Bone marrow (tissue), 2 donors: ENCODE measurements around the gene MEIOSIN.
"Not testable (repeated sequence)": the region's sequence is repeated elsewhere in the genome, so short reads cannot be mapped to it uniquely, and the experiment has no call there.

Experiments used
- DNase-seq, 2 donors: peaks; one replicate each; lab custom pipeline; 2025; lab: John Stamatoyannopoulos, UW

Gene MEIOSIN, protein sequence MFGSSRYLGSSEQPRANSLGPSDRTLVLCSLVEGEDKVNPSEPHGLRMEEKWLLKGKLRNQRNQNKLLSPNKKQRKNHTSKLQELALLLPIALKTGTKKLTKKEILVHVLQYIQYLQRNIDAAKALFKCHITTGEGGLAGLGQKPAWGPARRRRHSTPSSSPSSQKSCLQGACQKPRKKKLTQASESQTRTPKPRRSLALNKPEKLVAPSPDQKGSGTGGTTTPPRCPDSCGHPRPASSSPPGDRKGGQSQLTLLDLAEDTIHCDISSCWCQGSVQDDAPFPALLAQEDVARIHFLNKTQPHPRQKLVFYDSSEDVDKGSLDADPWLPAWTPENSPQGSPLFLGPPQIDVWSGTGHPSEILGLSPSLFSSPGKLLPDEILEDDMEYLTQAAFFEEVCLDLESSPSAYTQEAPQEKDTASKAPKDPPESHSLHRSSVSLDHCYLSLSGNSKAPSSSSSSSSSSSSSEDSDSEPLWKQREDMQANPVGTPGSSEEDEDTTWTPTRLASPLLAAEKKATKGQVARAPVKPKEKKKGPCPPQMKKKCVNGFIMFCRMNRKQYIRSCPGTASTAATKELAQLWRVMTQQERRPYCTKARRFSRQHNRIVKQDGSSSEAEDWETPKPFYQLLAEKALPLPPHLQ

DNA sequence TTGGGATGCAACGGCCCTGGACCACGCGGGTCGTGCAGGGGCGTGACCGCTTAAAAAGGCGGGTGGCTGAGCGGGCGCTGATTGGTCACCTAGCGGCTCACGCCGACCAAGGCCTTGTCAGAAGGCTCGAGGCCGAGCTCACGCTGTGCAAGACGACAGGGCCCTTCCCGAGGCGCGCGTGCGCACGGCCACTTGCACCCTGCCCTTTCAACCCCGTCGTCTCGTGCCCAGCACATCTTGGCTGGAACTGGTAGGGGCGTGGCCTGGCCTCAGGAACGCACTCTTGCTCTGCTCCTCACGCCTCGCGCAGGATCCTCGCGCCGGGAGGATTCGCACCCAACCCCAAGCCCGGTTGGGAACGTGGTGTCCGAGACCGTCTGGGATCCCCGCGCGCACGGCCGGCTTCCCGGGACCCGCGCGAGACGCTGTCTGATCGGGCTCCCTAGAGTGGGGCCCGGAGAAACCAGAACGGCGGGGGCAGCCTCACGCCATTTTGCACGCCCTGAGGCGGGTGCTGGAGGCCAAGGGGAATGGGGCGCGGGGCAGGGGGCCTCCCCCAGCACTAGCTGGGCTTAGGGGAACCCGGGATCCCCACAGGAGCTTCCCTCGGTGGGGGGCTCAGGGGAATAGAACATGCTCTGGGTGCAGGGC lies at the start of gene MEIOSIN:
MEIOSIN (plus strand) TSS at position 280 of the 651 bp plus-strand sequence. CDS start 1,938 bp downstream, outside the sequence.
- DNase-seq = no peak

DNA sequence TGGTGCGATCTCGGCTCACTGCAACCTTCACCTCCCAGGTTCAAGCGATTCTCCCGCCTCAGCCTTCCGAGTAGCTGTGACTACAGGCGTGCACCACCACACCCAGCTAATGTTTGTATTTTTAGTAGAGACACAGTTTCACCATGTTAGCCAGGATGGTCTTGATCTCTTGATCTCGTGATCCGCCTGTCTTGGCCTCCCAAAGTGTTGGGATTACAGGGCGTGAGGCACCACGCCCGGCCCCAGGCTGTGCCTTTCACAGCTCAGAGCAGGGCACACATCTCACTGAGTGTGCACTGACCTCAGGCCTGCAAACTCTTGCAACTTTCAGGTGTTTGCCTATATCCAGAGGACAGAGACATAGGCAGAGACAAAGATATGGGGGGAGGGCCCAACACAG lies 48.2 kb upstream of the MEIOSIN start:
- DNase-seq = not testable (repeated sequence)

DNA sequence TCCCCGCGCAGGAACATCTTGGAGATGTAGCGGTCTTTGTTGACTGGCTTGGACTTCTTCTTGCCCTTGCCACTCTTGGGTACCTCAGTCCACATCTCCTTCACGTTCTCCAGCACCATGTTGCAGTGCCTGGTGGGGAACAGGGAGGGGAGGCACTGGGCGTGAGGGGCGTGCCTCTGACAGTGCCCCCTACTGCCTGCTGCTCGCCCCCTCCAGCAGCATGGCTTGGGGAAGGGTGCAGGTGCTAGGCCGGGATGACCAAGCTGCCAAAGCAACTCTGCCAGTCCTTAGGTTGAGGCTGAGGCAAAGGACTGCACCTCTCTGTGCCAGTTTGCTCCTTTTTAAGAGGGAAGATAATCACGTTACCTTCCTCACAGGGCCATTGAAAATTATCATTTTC lies 45.6 kb upstream of the MEIOSIN start:
- DNase-seq = no peak

DNA sequence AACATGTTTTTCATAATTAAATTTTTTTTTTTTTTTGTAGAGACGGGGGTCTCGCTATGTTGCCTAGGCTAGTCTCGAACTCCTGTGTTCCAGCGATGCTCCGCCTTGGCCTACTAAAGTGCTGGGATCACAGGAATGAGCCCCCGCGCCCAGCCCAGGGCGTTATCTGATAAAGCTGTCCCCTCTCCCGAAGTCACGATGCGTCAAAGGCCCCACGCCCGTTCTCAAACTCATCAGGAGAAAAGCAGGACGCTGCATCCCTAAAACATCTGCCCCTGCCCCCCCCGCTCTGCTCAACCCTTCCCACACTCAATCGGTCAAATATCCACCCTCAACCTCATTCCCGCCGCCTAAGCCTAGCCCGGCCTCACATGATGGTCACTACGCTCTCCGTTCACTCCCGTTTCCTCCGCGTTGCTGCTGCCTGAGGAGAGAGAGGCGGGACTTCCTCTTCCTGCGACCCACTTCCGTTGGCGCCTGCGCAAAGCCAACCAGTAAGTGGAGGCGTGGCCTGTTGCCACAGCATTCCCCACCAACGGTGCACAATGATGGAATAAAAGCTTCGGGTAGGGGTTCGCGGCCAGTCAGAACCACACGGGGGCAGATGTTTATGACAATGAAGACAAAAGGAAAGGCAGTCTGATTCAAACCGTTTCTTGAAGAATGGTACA lies 41.6 kb upstream of the MEIOSIN start, which contains the start of gene SNRPD2:
SNRPD2 (minus strand) TSS at position 438 of the 671 bp plus-strand sequence; CDS start at position 373, 65 bp downstream.
- peak in 1 of 2 donors; percentile 91 for DNase-seq

DNA sequence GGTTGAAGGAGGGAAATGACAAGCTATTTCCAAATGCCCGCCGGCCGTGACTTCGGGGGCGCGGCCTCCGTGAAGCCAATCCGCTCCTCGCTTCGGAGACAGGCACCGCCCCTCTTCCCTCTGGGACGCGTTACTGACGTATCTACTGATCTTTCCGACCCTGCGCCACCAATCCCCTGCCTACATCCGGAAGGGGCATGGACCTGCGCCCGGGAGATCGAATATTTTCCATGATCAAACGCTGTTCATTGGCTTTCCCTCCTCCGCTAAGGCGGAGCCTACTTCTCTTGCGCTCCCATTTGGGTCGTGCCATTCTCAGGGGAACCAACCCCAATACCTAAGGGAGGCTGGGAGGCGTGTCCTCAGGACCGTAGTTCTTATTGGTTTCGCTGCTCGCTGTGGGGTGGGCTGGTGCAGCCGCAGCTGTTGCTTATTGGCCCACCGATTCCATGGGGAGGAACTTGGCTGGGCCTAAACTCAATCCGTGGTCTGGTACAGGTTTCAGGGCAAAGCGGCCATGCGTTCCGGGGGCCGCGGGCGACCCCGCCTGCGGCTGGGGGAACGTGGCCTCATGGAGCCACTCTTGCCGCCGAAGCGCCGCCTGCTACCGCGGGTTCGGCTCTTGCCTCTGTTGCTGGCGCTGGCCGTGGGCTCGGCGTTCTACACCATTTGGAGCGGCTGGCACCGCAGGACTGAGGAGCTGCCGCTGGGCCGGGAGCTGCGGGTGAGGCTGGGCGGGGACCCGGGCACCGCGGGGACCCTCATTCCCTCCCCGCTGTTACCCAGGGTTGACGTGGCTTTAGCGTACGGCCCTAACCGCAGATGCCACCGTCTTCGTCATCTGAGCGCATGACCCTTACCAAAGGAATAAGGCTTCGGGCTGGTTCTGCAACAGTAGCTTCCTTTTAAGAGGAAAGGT lies 40.8 kb upstream of the MEIOSIN start, which contains the start of gene QPCTL:
QPCTL (plus strand) TSS at position 480 of the 919 bp plus-strand sequence; CDS start at position 518, 38 bp downstream.
- DNase-seq = peak; percentile 93 to 99

DNA sequence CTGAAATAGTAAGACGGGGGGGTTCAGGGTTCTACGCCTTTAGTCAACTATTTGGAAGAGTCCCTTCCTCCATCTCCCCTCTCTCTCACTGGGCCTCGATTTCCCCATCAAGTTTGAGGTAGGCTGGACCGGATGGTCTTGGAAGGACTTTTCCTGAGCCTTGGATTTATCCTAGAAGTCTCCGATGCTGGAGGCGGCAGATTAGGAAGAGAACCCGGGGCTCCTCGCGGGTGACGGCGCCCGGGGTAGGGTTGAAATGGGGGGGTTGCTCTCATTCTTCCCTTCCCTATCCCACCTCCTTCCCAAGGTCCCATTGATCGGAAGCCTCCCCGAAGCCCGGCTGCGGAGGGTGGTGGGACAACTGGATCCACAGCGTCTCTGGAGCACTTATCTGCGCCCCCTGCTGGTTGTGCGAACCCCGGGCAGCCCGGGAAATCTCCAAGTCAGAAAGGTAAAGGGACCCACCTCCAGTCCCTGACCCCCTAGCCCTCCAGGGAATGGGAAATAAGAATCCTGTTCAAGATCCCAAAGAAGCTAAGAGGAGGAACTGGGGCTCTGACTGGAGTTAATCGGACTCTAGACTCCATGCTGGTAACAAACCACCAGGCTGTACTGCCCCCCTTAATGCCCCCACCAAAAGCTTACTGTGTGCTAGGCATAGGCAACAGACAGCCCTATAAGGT lies 40.0 kb upstream of the MEIOSIN start:
- peak in 1 of 2 donors; percentile 68 for DNase-seq

DNA sequence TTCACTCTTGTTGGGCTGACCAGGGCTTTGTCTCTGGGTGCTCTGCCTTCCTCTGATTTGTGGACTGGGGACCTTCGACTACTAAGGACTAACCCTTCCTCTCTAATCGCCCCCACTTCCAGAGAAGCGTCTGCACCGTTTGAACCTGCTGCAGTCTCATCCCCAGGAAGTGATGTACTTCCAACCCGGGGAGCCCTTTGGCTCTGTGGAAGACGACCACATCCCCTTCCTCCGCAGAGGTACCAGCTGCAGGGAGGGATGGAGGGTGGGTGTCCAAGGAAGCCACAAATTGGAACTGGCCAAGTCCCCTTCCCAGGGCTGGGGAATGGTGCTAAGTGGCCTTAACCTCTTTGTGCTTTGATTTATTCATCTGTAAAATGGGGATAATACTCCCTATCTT lies 31.6 kb upstream of the MEIOSIN start:
- no peak for DNase-seq

DNA sequence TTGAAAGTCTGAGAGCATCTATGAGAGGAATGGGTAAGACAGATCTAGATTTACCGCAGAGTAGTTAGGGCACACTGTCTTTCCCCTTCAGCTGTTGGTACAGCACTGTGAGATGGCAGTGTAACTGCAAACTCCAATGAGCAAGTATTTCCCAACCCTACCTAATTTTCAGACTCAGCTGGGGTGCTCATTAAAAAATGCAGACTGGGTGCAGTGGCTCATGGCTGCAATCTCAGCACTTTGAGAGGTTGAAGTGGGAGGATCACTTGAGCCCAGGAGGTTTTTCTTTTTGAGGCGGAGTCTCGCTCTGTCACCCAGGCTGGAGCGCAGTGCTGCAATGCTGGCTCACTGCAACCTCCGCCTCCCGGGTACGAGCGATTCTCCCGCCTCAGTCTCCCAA lies 28.1 kb upstream of the MEIOSIN start:
- no peak for DNase-seq

DNA sequence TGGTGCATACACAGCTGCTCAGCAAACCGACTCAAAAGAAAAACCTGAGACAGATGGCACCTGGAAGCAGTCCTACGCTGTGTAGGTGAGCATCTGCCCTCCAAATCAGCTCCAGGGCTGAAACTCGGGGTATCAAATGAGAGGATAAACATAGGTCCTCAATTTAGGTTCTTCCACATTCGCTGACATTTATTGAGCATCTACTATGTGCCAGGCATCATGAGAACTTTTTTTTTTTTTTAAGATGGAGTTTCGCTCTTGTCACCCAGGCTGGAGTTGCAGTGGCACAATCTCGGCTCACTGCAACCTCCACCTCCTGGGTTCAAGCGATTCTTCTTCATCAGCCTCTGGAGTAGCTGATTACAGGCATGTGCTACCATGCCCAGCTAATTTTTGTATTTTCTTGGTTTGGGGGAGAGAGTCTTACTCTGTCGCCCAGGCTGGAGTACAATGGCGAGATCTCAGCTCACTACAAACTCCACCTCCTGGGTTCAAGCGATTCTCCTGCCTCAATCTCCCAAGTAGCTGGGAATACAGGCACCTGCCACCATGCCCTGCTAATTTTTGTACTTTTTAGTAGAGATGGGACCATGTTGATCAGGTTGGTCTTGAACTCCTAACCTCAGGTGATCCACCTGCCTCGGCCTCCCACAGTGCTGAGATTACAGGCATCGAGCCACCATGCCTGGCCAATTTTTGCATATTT lies 27.4 kb upstream of the MEIOSIN start:
- no peak for DNase-seq

DNA sequence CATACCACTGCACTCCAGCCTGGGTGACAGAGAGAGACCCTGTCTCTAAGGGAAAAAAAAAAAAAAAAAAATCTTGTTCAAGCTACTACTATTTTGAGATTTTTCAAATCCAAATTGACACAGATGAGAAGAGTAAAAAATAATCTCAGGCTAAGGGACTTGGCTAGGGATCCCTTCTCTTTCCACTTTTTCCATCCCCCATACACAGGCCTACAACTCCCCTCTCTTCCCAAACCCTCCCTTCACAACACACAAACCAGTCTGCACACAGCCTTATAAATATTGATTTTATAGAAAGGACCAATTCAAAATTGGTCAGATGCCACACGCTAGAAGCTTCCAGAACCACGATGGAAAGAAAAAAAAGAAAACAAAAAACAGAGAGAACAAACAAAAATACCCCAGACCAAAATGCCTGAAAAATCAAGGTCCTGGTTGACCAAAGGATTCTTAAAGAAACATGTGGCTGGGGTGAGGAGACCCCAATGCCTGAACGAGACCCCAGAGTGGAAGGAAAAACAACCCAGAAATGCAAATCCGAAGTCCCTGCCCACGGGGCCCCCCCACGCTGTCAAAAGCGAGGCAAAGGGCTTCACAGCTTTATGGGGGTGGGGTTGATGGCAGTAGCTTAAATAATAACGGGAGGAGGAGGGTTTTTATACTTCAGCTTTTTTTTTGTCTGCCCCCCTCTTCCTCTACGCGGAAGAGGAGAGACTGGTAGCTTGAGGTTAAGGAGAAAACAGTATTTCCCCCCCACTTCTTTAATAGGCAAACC lies 22.7 kb upstream of the MEIOSIN start:
- DNase-seq = no peak

DNA sequence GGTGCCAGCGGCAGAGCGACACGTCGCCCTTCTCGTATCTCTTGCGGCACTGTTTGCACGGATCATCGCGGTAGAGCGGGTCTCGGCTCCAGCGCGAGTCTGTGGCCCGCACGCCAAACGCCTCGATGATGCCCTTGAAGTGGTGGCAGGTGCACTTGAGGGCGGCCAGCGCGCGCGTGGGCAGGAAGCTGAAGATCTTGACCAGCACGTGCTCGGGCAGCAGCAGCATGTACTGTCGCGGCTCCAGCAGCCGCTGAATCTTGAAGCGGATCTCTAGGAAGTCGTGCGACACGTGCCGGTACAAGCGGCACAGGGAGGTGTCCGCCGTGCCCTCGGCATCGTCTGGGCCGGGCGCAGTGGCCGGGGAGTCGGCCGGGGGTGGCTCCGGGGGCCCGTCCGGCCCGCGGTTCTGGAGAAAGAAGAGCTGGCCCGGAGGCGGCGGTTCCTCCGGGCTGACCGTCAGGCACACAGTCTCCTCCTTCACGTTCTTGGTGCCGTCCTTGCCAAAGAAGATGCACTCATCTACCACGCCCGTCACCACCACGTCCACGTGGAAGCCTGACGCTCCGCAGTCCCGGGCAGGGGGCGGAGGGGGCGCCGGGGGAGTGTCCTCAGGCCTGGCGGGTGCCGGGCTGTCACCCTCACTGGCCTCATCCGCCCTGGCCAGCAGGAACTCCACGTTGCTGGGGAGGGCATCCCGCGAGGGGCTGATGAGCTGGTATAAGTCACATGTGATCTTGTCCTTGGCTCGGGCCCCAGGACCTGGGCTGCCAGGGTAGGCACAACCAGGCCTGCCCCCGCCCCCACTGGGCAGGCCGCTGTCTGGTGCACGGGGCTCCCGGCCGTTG lies 21.2 kb upstream of the MEIOSIN start:
- no peak for DNase-seq

DNA sequence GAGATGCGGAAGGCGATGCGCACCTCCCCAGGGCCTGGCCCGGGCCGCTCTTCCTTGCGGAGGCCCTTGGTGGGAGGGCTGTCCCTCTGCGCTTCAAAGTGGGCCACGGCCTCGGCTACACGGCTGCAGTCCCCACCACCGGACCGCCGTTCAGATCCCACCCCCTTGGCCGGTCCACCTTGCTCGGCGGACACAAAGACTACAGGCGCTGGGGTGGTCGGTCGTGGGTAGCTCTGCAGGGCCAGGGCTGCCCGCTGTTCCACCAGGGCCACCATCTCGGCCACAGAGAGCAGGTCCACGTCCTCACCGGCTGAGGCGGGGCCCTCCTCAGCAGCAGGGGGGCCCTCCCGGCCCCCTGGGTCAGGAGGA lies 20.6 kb upstream of the MEIOSIN start:
- DNase-seq = no peak

DNA sequence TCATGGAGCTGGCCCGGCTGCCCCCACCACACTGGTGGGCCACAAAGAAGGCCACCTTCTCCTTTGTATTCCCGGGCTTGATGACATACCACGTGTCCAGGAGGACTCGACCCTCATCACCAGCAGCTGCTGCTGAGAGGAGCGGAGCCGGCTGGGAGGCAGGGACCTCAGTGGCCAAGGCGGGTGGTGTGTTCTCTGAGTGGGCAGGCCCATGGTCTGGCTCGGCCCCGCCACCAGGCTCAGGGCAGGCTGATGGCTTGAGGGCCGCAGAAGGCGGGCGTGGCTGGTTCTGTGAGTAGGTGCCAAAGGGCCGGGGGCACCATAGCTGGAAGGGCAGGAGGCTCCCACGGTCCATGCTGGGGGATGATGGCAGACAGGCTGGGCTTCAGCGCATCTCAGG lies 20.1 kb upstream of the MEIOSIN start:
- DNase-seq = no peak

DNA sequence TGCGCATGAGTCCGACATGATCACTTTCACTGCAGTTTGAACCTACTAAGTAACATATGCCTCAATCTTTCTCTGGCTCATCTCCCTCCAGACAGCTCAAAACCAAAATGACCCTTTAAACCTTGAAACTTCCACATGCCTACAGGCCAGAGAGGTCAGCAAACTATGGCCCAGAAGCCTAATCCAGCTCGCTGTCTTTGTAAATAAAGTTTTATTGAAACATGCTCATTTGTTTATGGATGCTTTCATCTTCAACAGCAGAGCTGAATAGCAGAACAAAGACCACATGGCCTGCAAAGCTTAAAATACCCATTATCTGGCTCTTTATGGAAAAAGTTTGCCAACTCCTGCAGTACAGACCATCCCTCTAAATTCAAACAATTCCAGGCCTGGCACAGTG lies 18.1 kb upstream of the MEIOSIN start:
- DNase-seq = no peak

DNA sequence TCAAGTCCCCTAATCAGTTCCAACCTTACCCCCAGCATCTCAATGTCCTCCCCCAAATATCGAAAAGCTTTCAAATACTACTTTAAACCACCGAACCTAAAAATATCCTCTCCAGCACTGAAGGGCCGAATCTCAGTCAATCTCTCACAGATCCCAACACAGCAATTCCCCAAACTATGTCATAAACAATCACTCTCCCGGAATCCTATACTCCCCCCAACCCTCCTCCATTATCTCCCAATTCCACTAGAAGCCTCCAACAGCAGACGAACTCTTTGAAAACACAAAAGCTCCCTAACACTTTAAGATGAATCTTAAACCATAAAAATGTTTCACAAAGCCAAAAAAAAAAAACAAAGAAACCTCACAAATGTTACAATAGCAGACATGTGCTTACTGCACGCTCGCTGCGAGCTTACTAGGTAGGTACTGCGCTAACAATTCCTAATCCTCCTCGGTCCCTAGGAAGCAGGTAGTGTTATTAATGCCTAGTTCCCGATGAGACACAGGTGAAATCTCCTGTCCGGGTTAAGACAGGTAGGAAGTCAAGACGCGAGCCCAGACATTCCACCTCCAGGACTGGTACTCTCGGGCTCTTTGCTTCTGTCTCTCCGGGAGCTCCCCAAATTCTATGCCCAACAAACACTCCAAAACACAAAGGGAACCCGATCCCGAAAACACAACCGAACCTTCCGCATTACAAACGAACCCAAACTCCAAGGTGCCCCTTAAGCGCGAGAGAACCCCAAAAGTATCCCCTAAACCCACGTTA lies 16.7 kb upstream of the MEIOSIN start:
- DNase-seq = no peak

DNA sequence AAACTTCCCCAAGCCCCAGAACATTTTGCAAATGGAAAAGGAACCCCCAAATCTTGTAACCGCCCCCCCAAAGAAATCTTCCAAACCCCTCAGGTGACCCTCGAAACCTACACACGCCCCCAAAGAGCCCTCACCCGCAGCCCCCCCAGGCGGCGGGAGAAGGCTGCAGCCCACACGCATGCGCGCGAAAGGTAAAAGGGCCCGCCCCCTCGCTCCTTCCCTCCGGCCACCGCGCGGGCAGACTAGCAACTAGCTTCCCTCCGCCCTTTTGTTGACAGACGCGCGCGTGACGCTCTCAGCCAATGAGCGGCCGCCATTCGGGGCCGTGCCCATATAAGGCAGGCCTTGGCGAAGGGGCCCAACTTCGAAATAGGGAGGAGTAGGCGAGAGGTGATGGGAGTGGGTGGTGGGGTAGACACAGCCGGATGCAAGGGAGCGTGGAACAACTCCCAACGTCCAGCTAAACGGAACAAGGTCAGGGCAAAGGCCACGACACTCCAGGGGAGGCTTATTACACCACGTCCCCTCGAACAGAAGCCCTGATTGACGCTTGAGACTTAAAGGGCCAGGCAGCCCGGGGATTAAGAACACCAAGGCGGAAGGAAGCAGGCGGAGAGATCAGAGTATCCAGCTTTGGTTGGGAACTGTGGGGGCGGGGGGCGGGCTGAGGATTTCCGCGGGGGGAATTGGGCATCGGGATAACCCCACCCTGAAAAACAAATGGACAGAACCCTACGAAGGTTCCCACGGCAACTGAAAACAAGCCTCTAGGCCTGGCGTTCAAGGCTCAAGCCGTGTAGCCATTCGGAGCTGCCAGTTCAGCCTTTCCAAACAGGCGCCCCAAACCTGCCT lies 15.9 kb upstream of the MEIOSIN start:
- DNase-seq = peak; percentile 83 to 99
